Stomach (tissue), 4 donors: Measurements from ENCODE around the gene ELAC1.

Experiments used
- EP300 ChIP-seq: sonication (generic); formaldehyde crosslinking; IDR thresholded peaks from one replicate; pipeline ENCODE4 v1.6.1; 2017; ENCODE audit warnings: antibody characterized with exemption
- POLR2A ChIP-seq, 4 donors: fragments of 450-650 bp; IDR thresholded peaks; one replicate each; pipeline ENCODE4 v1.6.1; 2016; ENCODE audit warnings: antibody characterized with exemption in 4 of 4, control low read depth in 2 of 4, mild to moderate bottlenecking in 1 of 4, moderate library complexity in 1 of 4
- POLR2AphosphoS5 ChIP-seq, 3 donors: sonication (generic); formaldehyde crosslinking; IDR thresholded peaks; one replicate each; pipeline ENCODE4 v1.6.1; 2016; ENCODE audit warnings: antibody characterized with exemption in 3 of 3
- TF ChIP-seq, protein P1 (sequence below), 7 experiments: fragments of 450-650 bp in 4 of 7; fragments of 200-600 bp in 3 of 7; sonication (generic) in 3 of 7; IDR thresholded peaks; one replicate each; pipeline ENCODE4 v1.5.1; 2016 to 2019; ENCODE audit warnings: antibody characterized with exemption in 7 of 7, control low read depth in 2 of 7, mild to moderate bottlenecking in 1 of 7

DNA sequence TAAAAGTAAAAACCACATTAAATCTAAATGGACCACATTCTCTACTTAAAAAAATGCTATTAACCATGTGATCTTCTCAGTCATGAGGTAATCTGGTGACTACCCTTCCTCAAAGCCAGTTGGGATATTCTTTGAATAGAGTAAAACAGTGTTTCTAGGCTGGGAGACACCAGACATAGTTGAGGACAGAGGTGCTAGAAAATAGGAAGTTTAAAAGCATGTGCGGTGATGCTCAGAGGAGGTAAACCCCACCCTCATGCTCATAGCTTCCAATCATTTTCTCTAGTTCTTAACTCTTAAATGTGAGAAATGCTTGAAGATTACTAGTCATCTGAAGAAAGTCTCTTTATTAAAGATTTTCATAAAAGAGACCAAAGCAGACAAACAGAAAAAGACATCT lies 30.7 kb upstream of the ELAC1 start:
- TF ChIP-seq, protein P1, sequence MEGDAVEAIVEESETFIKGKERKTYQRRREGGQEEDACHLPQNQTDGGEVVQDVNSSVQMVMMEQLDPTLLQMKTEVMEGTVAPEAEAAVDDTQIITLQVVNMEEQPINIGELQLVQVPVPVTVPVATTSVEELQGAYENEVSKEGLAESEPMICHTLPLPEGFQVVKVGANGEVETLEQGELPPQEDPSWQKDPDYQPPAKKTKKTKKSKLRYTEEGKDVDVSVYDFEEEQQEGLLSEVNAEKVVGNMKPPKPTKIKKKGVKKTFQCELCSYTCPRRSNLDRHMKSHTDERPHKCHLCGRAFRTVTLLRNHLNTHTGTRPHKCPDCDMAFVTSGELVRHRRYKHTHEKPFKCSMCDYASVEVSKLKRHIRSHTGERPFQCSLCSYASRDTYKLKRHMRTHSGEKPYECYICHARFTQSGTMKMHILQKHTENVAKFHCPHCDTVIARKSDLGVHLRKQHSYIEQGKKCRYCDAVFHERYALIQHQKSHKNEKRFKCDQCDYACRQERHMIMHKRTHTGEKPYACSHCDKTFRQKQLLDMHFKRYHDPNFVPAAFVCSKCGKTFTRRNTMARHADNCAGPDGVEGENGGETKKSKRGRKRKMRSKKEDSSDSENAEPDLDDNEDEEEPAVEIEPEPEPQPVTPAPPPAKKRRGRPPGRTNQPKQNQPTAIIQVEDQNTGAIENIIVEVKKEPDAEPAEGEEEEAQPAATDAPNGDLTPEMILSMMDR (IDR thresholded peaks at IDR 0.05) = no peak
- no peak for TF ChIP-seq POLR2A (IDR thresholded peaks at IDR 0.05)
- no peak for TF ChIP-seq EP300
- no peak for TF ChIP-seq POLR2AphosphoS5 (IDR thresholded peaks at IDR 0.05)
